Measurements from ENCODE around the gene PBX1. TPM values are rescaled to one million over a fixed set of nuclear protein-coding genes. Genes with fewer than 3 reads are reported as not detected.
A peak's percentile ranks its signal among the peaks of the same experiment; 100 is the strongest.

PBX1 gene
- total RNA-seq, 4 donors from 2014 or later, result 89.6 to 138 (median 112) TPM

DNA sequence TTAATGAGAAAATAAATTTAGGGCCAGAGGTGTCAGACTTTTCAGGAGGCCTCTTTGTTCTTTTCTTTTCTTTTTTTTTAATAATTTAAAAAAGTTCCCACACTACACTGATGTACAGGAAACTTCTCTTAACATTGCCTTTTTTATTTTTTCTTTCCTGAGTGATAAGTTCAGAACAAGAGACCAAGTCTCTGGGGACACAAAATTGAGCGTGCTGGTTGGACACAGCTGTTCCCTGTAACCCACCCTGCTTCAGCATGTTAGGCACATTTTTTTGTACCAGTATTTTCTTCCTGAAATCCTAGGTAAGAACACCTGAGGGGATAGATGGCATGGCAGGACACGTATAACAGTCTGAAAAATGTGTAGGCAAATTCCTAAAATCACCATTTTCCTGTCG, 50.1 kb downstream of the PBX1 start:
- intact Hi-C loops (cut with DNase I), result no loop called here
- Histone ChIP-seq H3K9me3 (no peaks in the 10 kb centered on the region), H3K36me3 (no peaks in the 10 kb centered on the region), H3K4me3 (no peak overlapping the region), H3K27ac (replicated peaks in 1 of 4) (peak overlapping the region; percentile 42 to 72 (median 61)), H3K4me1 (peaks cover 61 to 99% (median 97%) of the 10 kb centered on the region in 4 donors), H3K27me3 (no peaks in the 10 kb centered on the region)
- TF ChIP-seq, protein P1, sequence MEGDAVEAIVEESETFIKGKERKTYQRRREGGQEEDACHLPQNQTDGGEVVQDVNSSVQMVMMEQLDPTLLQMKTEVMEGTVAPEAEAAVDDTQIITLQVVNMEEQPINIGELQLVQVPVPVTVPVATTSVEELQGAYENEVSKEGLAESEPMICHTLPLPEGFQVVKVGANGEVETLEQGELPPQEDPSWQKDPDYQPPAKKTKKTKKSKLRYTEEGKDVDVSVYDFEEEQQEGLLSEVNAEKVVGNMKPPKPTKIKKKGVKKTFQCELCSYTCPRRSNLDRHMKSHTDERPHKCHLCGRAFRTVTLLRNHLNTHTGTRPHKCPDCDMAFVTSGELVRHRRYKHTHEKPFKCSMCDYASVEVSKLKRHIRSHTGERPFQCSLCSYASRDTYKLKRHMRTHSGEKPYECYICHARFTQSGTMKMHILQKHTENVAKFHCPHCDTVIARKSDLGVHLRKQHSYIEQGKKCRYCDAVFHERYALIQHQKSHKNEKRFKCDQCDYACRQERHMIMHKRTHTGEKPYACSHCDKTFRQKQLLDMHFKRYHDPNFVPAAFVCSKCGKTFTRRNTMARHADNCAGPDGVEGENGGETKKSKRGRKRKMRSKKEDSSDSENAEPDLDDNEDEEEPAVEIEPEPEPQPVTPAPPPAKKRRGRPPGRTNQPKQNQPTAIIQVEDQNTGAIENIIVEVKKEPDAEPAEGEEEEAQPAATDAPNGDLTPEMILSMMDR (IDR thresholded peaks at IDR 0.05), result no peak
- no peak for TF ChIP-seq POLR2A (IDR thresholded peaks at IDR 0.05; ENCODE audit: low read depth)
- TF ChIP-seq EP300 (IDR thresholded peaks at IDR 0.05), result no peak
- no peak for TF ChIP-seq POLR2AphosphoS5 (IDR thresholded peaks at IDR 0.05)
- WGBS, result 80% methylated on average over 3 of the region's 3 CpGs
- no peak for DNase-seq (ENCODE audit: extremely low spot score)

DNA sequence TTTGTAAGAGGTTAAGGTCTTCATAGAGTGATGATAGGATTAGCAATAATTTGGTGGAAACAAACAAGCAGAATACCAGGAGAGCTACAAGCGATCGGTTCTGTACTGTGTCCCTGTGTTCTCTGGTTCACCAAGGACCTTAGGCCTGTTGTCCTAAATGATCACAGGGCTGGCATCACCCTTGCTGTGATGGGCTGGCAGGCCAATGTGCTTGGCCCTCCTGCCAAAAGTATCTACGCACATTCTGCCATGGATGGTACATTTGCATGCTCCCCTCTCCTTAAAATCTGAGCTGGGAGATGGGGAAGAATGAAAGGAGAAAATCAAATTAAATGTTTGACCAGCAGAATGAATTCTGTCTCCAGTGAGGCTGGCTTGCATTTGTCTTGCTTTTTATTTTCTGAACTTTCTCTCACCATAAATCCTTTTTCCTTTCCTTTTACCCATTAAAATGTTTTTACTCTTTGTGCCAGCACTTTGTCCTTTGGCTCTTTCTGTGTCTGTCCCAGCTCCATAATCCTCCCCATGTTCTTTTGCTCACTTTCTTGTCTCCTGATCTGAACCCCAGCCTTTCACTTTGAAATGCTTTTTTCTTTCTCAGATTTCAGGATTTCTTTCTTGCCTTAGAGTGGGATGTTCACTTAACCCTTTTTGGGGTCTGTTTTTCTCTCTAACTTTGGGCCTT, 51.7 kb downstream of the PBX1 start:
- intact Hi-C loops (cut with DNase I), result loop anchor here (10.0 kb wide), 1 partner anchor 286 kb away; no protein-coding TSS in a partner anchor
- H3K27ac ChIP-seq (replicated peaks in 1 of 4), result peak overlapping the region; percentile 42 to 72 (median 62)
- 73% methylated on average over 3 of the region's 3 CpGs for WGBS
- no peak overlapping the region for H3K4me3 ChIP-seq
- peak in 1 of 2 donors; percentile 17 for TF ChIP-seq POLR2AphosphoS5 (IDR thresholded peaks at IDR 0.05)
- TF ChIP-seq, protein P1 (IDR thresholded peaks at IDR 0.05), result no peak
- H3K27me3 ChIP-seq, result no peaks in the 10 kb centered on the region
- no peaks in the 10 kb centered on the region for H3K36me3 ChIP-seq
- no peak for DNase-seq (ENCODE audit: extremely low spot score)
- no peaks in the 10 kb centered on the region for H3K9me3 ChIP-seq
- peaks cover 61 to 98% (median 97%) of the 10 kb centered on the region in 4 donors for H3K4me1 ChIP-seq

DNA sequence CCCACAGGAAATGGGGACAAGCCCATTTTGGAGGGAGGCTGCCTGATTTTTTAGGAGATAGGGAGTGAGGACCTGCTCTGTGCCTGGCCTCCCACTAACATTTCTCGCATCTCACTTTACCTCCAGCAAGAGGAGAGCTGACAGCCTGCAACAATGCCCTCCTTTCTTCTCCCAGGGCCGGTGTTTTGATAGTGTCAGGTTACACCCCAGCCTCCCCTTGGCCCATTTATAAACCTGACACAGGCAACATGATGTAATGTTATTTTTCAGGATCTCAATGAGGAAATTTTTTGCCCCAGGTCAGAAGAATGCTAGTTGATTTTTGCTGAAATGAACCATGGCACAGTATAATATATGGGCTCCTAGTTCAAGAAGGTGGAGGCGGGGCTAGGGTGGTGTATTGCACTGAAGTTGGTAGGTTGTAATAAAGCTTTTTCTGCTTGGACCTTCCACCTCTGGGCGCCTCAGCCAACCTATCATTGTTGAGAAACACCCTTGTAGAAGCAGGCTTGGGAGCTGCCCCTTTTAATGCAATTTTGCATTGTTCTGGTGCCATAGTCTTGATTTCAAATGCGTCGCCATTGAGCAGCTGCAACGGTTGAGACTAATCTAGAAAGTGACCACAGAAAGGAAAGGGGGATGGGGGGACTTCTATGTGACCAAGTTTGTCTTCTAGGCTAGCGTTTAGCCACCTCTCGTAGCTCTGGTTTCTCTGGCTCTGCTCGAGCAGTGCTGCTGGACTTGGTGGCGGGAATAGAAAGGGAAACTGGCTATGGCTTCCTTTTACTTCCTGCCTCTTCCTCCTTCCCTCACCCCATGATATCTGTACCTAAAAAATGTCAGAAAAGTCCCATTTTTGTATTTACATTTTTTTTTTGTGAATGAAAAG, 53.0 kb downstream of the PBX1 start:
- Histone ChIP-seq H3K27ac (replicated peaks in 1 of 4) (peak overlapping the region; percentile 42 to 72 (median 62)), H3K4me1 (peaks cover 66 to 100% (median 98%) of the 10 kb centered on the region in 4 donors), H3K36me3 (no peaks in the 10 kb centered on the region), H3K4me3 (no peak overlapping the region), H3K9me3 (no peaks in the 10 kb centered on the region), H3K27me3 (no peaks in the 10 kb centered on the region)
- intact Hi-C loops (cut with DNase I), result loop anchor here (10.0 kb wide), 1 partner anchor 287 kb away; no protein-coding TSS in a partner anchor
- no peak for TF ChIP-seq POLR2AphosphoS5 (IDR thresholded peaks at IDR 0.05)
- TF ChIP-seq EP300 (IDR thresholded peaks at IDR 0.05), result no peak
- TF ChIP-seq, protein P1 (IDR thresholded peaks at IDR 0.05), result no peak
- no peak for TF ChIP-seq POLR2A (IDR thresholded peaks at IDR 0.05; ENCODE audit: low read depth)
- 66% methylated on average over 11 of the region's 11 CpGs for WGBS
- no peak for DNase-seq (ENCODE audit: extremely low spot score)

DNA sequence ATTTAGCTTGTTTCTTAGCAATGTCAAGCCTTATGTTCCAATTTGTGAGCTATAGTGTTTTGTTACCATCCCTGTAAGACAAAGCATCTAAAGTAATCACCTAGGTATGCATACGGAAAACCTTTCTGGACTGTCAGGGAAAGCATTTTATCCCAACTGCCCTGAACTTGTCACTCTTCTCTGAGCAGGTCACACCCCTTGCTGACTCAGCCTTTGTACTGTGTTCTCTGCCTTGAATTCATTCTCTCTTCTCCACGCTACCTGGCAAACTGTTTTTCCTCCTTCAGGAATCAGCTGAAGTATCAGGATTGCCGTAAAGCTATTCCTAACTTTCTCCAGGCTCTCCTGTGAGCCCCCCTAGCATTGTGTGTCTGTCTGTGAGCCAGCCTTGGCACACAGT, 54.2 kb downstream of the PBX1 start:
- H3K4me3 ChIP-seq, result no peak overlapping the region
- TF ChIP-seq EP300 (IDR thresholded peaks at IDR 0.05) (no peak), POLR2A (IDR thresholded peaks at IDR 0.05; ENCODE audit: low read depth) (no peak), POLR2AphosphoS5 (IDR thresholded peaks at IDR 0.05) (no peak)
- TF ChIP-seq, protein P1 (IDR thresholded peaks at IDR 0.05), result no peak
- H3K36me3 ChIP-seq, result no peaks in the 10 kb centered on the region
- H3K27me3 ChIP-seq, result no peaks in the 10 kb centered on the region
- no peak for DNase-seq (ENCODE audit: extremely low spot score)
- WGBS, result 57% methylated on average over 3 of the region's 3 CpGs
- peak overlapping the region; percentile 23 to 72 (median 54) for H3K27ac ChIP-seq (replicated peaks in 1 of 4)
- intact Hi-C loops (cut with DNase I), result loop anchor here (10.0 kb wide), 1 partner anchor 288 kb away; no protein-coding TSS in a partner anchor
- H3K9me3 ChIP-seq, result no peaks in the 10 kb centered on the region
- peaks cover 65 to 100% (median 98%) of the 10 kb centered on the region in 4 donors for H3K4me1 ChIP-seq
